HEK293 (cell line): Measurements from ENCODE around the gene MOSMO.
"Not testable (repeated sequence)": the region's sequence is repeated elsewhere in the genome, so short reads cannot be mapped to it uniquely, and the experiment has no call there.

Source experiments
- BCL11B ChIP-seq: fragments of 450-650 bp; formaldehyde crosslinking; IDR thresholded peaks from 2 replicates; pipeline ENCODE4 v1.5.1; 2016; ENCODE audit warnings: low read depth, missing biosample characterization, missing genetic modification characterization
- KLF8 ChIP-seq: fragments of 450-650 bp; formaldehyde crosslinking; IDR thresholded peaks from 2 replicates; pipeline ENCODE4 v1.5.1; 2016; ENCODE audit warnings: missing biosample characterization, missing genetic modification characterization
- TRIM28 ChIP-seq: IDR thresholded peaks from 2 replicates; pipeline ENCODE4 v1.6.1; 2011; ENCODE audit warnings: low read length, control low read depth, borderline replicate concordance
- ZNF157 ChIP-seq: fragments of 450-650 bp; formaldehyde crosslinking; IDR thresholded peaks from 2 replicates; pipeline ENCODE4 v1.5.1; 2016; ENCODE audit warnings: missing biosample characterization, missing genetic modification characterization
- ZNF248 ChIP-seq: fragments of 450-650 bp; formaldehyde crosslinking; IDR thresholded peaks from 2 replicates; pipeline ENCODE4 v1.5.1; 2017; ENCODE audit warnings: missing biosample characterization, missing genetic modification characterization
- ZNF274 ChIP-seq, 2 experiments: fragments of 200-500 bp in 1 of 2; fragments of 450-650 bp in 1 of 2; sonication (Bioruptor generic) in 1 of 2; formaldehyde crosslinking in 1 of 2; IDR thresholded peaks; 2 replicates each; pipeline versions ENCODE4 v1.5.1 to v1.6.1; 2014 to 2016; ENCODE audit warnings: borderline replicate concordance in 1 of 2, inconsistent platforms in 1 of 2, low read length in 1 of 2, missing biosample characterization in 1 of 2, missing genetic modification characterization in 1 of 2
- ZNF830 ChIP-seq: fragments of 450-650 bp; IDR thresholded peaks from 2 replicates; pipeline ENCODE4 v1.5.0; 2018; ENCODE audit warnings: missing biosample characterization, missing genetic modification characterization, low read depth, mild to moderate bottlenecking, moderate library complexity
- TF ChIP-seq, protein P1 (sequence below): fragments of 450-650 bp; formaldehyde crosslinking; IDR thresholded peaks from 2 replicates; pipeline ENCODE4 v1.5.1; 2016; ENCODE audit warnings: missing biosample characterization, missing genetic modification characterization
- TF ChIP-seq, protein P2 (sequence below): fragments of 450-650 bp; formaldehyde crosslinking; IDR thresholded peaks from 2 replicates; pipeline ENCODE4 v1.5.1; 2016; ENCODE audit warnings: missing biosample characterization, missing genetic modification characterization
- TF ChIP-seq, protein P3 (sequence below): fragments of 450-650 bp; formaldehyde crosslinking; IDR thresholded peaks from 2 replicates; pipeline ENCODE4 v1.5.1; 2016; ENCODE audit warnings: missing biosample characterization, missing genetic modification characterization, low read depth
- TF ChIP-seq, protein P4 (sequence below): fragments of 450-650 bp; formaldehyde crosslinking; IDR thresholded peaks from 2 replicates; pipeline ENCODE4 v1.5.1; 2017; ENCODE audit warnings: missing biosample characterization, missing genetic modification characterization

DNA sequence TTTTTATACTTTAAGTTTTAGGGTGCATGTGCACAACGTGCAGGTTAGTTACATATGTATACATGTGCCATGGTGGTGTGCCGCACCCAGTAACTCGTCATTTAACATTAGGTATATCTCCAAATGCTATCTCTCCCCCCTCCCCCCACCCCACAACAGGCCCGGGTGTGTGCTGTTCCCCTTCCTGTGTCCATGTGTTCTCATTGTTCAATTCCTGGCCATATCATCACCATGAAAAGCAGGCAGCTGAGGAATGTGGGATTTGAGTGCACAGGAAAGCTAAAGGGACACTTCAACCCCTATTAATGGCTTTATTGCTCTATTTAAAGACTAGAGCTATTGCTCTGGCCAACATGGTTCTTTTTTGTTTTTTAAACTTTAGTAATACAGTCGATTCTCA lies 38.0 kb downstream of the MOSMO start:
- TF ChIP-seq, protein P1, sequence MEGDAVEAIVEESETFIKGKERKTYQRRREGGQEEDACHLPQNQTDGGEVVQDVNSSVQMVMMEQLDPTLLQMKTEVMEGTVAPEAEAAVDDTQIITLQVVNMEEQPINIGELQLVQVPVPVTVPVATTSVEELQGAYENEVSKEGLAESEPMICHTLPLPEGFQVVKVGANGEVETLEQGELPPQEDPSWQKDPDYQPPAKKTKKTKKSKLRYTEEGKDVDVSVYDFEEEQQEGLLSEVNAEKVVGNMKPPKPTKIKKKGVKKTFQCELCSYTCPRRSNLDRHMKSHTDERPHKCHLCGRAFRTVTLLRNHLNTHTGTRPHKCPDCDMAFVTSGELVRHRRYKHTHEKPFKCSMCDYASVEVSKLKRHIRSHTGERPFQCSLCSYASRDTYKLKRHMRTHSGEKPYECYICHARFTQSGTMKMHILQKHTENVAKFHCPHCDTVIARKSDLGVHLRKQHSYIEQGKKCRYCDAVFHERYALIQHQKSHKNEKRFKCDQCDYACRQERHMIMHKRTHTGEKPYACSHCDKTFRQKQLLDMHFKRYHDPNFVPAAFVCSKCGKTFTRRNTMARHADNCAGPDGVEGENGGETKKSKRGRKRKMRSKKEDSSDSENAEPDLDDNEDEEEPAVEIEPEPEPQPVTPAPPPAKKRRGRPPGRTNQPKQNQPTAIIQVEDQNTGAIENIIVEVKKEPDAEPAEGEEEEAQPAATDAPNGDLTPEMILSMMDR: not testable (repeated sequence)
- not testable (repeated sequence) for TF ChIP-seq KLF8; ZNF274 (IDR thresholded peaks at IDR 0.05; ENCODE audit: low read length); ZNF274 (tag by site-specific recombination; IDR thresholded peaks at IDR 0.05; ENCODE audit: borderline replicate concordance); ZNF157; TRIM28; ZNF248 (tag by site-specific recombination); ZNF830 (tag by site-specific recombination); BCL11B (tag by site-specific recombination)
- TF ChIP-seq, protein P2, sequence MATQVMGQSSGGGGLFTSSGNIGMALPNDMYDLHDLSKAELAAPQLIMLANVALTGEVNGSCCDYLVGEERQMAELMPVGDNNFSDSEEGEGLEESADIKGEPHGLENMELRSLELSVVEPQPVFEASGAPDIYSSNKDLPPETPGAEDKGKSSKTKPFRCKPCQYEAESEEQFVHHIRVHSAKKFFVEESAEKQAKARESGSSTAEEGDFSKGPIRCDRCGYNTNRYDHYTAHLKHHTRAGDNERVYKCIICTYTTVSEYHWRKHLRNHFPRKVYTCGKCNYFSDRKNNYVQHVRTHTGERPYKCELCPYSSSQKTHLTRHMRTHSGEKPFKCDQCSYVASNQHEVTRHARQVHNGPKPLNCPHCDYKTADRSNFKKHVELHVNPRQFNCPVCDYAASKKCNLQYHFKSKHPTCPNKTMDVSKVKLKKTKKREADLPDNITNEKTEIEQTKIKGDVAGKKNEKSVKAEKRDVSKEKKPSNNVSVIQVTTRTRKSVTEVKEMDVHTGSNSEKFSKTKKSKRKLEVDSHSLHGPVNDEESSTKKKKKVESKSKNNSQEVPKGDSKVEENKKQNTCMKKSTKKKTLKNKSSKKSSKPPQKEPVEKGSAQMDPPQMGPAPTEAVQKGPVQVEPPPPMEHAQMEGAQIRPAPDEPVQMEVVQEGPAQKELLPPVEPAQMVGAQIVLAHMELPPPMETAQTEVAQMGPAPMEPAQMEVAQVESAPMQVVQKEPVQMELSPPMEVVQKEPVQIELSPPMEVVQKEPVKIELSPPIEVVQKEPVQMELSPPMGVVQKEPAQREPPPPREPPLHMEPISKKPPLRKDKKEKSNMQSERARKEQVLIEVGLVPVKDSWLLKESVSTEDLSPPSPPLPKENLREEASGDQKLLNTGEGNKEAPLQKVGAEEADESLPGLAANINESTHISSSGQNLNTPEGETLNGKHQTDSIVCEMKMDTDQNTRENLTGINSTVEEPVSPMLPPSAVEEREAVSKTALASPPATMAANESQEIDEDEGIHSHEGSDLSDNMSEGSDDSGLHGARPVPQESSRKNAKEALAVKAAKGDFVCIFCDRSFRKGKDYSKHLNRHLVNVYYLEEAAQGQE (tag by site-specific recombination): not testable (repeated sequence)
- TF ChIP-seq, protein P3, sequence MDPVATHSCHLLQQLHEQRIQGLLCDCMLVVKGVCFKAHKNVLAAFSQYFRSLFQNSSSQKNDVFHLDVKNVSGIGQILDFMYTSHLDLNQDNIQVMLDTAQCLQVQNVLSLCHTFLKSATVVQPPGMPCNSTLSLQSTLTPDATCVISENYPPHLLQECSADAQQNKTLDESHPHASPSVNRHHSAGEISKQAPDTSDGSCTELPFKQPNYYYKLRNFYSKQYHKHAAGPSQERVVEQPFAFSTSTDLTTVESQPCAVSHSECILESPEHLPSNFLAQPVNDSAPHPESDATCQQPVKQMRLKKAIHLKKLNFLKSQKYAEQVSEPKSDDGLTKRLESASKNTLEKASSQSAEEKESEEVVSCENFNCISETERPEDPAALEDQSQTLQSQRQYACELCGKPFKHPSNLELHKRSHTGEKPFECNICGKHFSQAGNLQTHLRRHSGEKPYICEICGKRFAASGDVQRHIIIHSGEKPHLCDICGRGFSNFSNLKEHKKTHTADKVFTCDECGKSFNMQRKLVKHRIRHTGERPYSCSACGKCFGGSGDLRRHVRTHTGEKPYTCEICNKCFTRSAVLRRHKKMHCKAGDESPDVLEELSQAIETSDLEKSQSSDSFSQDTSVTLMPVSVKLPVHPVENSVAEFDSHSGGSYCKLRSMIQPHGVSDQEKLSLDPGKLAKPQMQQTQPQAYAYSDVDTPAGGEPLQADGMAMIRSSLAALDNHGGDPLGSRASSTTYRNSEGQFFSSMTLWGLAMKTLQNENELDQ: not testable (repeated sequence)
- TF ChIP-seq, protein P4, sequence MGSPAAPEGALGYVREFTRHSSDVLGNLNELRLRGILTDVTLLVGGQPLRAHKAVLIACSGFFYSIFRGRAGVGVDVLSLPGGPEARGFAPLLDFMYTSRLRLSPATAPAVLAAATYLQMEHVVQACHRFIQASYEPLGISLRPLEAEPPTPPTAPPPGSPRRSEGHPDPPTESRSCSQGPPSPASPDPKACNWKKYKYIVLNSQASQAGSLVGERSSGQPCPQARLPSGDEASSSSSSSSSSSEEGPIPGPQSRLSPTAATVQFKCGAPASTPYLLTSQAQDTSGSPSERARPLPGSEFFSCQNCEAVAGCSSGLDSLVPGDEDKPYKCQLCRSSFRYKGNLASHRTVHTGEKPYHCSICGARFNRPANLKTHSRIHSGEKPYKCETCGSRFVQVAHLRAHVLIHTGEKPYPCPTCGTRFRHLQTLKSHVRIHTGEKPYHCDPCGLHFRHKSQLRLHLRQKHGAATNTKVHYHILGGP: not testable (repeated sequence)
